Activated CD4-positive, alpha-beta T cell treated with anti-CD3 and anti-CD28 coated beads, Interleukin-2, amount 50 U/mL, for 16 hours (primary cell): ENCODE data around the gene COX7A2L.
"Not testable (repeated sequence)": the region's sequence is repeated elsewhere in the genome, so short reads cannot be mapped to it uniquely, and the experiment has no call there.

ENCODE experiments used
- DNase-seq: peaks from one replicate; pipeline ENCODE4 v3.0.0-alpha.2; 2020

Gene COX7A2L, protein sequence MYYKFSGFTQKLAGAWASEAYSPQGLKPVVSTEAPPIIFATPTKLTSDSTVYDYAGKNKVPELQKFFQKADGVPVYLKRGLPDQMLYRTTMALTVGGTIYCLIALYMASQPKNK

DNA sequence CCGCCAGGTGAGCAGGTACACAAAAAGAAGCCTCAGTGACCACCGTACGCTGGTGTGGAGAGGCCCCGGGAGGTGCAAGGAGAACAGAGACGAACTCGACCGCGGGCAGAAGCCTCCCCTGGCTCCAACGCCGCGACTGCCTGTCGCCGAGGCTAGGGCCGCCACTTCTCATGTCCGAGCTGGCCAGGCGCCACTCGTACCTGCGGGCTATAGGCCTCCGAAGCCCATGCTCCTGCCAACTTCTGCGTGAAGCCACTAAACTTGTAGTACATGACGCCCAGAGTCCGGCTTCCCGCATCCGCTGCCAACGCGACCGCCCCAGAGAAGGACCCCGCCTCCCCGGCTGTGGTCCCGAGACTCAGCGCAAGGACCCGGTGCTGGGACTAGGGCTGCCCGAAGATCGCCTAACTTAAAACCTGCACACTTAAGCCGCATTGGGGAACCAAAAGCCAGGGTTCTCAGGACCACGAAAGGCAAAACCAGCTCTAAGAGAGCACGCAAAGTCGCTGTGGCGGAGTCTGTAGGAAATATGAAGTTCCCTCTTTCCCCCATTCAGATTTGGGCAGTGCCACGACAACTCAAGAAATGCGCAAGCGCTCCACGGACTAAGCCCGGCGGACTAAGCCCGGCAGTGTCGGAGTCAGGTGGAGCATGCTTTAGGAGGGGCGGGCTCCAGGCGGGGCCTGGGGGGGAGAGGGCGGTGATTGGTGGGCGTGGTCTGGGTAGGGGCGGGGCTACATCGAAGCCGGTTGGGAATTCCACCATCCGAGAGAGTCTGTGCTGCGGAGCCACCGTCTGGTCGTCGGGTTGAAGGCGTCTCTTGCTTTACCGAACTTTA lies at the start of gene COX7A2L:
COX7A2L (minus strand) TSS at position 328 of the 838 bp plus-strand sequence; CDS start at position 272, 56 bp downstream.
- DNase-seq: peak; percentile 97

DNA sequence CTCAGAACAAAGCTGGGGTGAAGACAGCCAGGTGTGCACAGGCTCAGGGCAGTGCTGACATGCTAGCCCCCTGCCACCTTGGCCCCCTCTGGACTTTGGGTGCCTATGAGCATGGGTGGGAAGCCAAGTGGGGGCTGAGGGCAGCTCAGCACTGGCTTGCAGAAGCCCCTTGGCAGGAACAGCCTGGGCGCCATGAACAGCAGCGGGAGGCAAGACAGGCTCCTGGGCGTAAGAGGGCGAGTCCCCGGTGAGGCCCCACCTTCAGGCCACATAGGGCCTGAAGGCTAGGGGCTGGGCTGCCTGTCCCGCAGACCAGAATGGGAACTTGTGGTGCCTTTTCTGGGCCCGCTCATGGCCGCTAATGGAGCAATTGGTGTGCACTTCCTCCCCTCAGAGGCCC lies 47.0 kb upstream of the COX7A2L start:
- no peak for DNase-seq

DNA sequence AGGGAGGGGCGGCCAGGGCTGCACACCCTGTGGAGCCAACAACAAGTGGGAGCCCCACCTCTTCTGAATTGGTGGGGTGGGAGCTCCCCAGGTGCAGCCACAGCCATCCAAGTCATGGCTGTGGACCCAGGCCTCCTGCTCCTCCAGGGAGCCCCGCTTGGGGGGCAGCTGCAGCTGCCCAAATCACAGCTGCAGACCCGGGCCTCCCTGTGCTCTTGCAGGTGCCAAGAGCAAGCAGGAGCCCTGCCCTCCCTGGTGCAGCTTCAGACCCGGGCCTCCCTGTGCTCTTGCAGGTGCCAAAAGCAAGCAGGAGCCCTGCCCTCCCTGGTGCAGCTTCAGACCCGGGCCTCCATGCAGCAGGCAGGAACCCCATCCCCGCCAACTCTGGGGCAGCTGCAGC lies 46.5 kb upstream of the COX7A2L start:
- DNase-seq: no peak

DNA sequence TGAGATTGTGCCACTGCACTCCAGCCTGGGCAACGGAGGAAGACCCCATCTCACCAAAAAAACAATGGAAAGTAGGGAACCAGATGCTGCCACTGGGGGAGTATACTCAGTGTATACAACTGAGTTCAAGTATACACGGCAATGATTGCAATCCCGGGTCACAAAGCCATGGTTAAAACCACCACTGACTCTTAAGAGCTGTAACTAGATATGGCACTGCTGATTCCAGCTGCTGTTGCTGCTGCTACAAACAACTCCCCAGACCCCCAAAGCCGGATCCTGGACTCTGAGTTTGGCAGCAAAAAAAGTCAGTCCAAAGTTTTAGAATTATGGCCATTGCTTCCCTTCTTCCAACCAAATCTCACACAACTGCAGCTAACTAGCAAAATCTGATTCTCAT lies 43.7 kb upstream of the COX7A2L start:
- no peak for DNase-seq

DNA sequence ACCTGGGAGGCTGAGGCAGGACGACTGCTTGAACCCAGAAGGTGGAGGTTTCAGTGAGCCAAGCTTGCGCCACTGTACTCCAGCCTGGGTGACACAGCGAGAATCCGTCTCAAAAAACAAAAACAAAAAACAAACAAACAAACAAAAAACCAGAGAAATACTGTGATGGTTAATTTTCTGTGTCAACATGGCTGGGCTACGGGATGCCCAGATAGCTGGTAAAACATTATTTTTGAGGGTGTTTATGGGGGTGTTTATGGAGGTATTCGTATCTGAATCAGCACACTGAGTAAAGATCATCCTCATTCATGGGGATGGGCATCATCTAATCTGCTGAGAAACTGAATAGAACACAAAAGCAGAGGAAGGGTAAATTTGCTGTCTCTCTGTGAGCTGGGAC lies 40.8 kb upstream of the COX7A2L start:
- DNase-seq: no peak

DNA sequence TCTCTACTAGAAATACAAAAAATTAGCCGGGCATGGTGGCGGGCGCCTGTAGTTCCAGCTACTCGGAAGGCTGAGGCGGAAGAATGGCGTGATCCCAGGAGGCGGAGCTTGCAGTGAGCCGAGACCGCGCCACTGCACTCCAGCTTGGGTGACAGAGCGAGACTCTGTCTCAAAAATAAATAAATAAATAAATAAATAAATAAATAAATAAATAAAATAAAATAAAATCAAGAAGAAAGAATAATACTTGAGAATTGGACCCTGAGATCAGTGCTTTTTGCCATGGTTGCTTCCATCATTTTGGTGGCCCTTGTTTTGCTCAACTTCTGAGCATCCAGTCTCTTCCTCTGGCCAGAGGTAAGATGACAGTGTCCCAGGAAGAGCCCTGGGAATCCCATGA lies 37.0 kb upstream of the COX7A2L start:
- DNase-seq: not testable (repeated sequence)

DNA sequence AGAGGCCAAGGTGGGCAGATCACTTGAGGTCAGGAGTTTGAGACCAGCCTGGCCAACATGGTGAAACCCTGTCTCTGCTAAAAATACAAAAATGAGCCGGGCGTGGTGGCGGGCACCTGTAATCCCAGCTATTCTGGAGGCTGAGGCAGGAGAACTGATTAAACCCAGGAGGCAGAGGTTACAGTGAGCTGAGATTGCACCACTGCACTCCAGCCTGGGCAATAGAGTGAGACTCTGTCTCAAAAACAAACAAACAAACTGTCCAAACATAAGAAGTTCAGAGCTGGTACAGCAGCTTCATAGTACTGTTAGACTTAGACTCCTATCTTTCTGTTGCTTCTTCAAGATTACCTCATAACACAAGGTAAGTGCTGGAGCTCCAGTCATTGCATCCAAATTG lies 32.3 kb upstream of the COX7A2L start:
- not testable (repeated sequence) for DNase-seq

DNA sequence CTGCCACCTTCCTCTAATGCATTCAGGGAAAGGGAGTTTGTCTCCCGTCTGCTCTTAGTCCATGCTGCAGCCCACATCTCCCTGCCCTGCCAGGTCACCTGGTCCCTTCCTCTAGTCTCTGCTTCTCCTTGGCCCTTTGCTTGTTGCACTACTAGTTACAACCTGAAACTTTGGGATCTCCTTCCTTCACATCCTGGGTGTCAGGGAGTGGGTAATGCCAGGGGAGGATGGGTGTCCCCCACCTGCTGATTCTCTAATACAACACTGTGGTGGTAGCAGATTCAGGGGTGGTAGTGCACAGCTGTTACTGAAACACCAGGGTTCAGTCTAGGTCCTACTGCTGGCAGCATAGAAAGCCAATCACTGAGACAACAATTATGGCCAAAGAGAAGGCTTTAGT lies 31.2 kb upstream of the COX7A2L start:
- DNase-seq: no peak

DNA sequence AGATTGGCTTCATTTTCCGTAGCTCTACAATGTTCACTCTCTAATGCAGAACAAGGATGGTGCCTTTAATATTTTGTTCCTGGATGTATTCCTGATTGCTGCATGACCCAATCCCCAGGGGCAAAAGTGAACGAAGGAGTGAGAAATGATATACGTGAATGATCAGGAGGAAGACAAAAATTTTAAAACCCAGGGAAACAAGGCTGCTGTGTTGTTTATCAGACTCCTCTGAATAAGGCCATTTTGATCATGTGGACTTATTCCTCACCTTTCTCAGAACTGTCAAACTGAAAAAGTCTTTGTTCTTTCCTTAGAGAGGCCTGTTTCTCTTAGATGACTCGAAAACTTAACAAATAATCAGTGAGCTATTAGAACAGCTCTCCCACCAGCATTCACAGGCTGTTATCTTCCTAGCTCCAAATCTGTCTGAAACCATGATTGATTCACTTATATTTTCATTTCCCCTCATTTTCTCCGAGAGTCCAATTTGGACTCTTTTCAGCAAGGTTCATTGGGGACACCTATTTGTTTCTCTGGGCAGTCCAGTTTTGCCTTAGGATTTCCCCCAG lies 29.5 kb upstream of the COX7A2L start:
- DNase-seq: no peak

DNA sequence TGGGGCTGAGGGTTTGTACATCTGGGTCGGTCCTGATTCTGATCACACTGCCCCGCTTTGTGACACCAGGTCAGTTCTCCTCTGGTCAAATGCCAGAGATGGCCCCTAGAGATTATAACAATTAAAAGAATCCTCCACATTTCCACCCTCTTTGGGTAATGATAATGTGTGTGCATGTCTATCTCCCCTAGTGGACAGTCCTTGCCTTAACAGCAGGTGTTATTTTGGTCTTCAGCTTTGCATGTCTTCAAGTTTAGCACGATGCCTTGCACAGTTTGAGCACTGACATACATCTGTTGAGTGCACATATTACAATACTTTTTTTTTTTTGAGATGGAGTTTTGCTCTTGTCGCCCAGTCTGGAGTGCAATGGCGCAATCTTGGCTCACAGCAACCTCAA lies 25.7 kb upstream of the COX7A2L start:
- peak; percentile 11 for DNase-seq

DNA sequence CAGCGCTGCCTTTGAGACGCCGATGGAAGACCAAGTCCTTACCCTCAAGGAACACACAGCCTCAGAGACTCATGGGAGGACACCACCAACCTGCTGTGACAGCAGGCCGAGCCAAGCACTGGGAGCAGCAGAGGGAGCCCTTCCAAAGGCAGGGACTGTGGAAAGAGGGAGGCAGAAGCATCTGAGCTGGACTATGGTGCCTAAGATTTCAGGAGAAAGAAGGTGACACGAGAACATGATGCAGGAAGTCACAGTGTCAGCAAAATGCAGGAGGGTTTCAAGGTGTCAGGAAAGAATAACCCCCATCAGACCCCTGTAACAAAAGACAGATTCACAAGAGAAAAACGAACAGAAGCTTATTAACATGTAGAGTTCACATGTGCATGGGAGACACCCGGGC lies 24.2 kb upstream of the COX7A2L start:
- no peak for DNase-seq

DNA sequence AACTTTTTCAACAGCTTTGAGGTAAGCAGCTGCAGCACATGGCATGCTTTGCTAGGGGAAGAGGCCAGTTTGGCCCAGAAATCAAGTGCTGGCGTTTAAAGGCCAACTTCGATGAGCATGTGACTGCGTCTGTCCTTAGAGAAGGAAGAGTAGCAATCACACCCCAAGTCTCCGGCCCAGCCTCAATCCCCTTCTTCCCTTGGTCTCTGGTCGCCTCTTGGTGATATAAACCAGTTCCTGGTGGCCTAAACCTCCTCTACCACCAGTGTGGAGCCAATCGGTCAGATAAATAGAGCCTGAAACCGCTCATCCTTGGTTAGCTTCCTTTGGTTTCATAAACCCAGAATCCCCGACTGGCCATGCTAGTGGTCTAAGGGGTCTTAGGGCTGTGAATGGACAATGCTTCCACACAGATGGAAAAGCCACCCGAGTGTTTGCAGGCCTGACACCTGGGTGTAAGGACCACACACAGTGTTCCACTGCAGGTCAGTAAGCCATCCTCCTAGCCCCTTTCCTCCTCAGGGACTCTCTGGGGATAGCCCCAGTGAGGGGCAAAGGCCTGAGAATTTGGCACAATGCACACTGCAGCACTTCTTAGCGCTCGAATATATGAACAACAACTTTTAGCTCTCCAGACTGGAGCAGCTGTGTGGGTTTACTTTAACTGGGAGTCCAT lies 23.0 kb upstream of the COX7A2L start:
- DNase-seq: no peak

DNA sequence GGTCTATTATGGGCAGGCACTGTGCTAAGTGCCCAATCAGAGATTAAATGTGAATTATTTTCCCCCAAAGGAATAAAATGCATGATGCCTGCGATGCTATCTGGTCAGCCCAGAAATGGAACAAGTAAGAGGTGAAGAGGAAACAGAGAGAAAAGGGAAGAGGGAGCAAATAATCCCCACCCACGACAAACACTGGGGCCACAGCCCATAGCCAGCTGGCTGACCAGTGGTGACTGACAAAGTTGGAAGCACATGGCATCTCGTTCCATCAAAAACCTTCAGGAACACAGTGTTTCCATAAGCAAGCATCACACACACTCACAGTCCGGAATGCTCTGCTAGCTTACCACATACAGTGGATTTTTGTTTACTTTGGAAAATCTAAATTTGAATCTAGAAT lies 21.1 kb upstream of the COX7A2L start:
- DNase-seq: no peak

DNA sequence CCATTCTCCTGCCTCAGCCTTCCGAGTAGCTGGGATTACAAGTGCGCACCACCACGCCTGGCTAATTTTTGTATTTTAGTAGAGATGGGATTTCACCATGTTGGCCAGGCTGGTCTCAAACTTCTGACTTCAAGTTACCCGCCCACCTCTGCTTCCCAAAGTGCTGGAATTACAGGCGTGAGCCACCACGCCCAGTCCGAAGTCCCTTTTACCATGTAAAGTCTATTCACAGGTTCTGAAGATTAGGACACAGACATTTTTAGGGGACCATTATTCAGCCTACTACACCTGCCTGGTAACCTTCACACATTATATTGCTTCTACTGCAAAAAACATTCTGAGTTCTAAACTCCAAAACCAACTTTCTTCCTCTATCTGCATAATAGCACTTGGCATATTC lies 19.0 kb upstream of the COX7A2L start:
- not testable (repeated sequence) for DNase-seq

DNA sequence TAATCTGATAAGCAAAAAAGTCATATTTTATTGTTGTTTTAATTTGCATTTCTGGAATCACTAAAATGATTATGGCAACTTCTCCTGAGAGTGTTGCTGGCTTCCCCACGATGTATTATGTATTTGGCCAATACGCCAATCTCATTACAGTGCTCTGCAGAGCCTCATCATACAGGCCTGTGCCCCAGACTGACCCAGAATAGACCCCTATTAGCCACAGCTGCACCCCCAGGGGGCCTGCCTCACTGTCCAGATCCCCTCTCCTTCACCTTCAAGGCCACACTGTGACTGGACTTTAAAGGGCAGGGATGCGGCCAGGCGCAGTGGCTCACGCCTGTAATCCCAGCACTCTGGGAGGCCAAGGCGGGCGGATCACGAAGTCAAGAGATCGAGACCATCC lies 17.4 kb upstream of the COX7A2L start:
- DNase-seq: no peak

DNA sequence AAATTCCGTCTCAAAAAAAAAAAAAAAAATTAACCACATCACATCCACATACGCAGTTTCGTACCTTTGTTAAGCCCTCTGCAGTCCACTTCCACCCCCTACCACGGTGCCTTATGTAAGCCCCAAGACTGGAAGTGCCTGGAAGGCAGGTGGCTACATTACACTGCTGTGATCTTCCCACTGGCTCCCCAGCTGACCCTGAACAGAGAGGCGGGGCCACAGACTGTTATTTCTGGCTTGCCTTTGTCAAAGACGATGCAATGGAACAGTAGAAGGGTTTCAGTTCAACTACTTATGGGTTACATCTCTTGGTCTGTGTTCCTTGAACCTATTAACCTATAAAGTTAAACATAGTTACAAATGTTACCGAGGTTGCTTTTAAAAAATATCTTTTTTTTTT lies 15.7 kb upstream of the COX7A2L start:
- DNase-seq: no peak

DNA sequence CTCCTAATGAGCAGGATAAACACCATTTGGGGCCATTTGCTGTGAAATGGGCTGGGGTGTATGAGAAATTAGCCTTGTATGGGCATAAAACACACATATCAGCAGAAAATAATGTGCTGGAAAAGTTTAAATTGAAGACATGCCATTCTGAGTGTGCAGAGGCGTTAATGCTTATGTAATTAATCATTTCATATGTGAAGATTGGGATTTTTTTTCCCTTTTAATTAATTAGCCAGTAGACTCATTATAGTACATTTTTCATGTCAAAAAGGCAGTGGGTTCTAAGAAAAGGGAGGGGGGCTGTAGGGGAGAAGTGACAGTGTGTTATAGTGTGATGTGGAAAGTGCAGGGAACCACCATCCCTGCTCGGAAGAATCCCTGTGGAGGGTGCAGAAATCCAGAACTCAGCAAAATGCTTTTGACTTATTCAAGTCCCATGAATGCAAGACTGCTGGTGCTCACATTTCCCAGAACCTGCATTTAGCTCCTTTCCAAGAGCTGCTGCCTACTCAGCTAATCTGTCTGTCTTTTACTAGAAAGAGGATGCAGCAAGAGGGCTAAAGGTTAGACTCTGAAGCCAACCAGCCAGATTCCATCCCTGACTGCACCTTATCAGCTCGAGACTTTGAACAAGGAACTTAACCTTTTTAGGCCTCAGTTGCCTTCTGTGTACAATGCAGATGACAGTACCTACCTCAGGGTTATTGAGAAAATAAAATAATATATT lies 11.6 kb upstream of the COX7A2L start:
- no peak for DNase-seq

DNA sequence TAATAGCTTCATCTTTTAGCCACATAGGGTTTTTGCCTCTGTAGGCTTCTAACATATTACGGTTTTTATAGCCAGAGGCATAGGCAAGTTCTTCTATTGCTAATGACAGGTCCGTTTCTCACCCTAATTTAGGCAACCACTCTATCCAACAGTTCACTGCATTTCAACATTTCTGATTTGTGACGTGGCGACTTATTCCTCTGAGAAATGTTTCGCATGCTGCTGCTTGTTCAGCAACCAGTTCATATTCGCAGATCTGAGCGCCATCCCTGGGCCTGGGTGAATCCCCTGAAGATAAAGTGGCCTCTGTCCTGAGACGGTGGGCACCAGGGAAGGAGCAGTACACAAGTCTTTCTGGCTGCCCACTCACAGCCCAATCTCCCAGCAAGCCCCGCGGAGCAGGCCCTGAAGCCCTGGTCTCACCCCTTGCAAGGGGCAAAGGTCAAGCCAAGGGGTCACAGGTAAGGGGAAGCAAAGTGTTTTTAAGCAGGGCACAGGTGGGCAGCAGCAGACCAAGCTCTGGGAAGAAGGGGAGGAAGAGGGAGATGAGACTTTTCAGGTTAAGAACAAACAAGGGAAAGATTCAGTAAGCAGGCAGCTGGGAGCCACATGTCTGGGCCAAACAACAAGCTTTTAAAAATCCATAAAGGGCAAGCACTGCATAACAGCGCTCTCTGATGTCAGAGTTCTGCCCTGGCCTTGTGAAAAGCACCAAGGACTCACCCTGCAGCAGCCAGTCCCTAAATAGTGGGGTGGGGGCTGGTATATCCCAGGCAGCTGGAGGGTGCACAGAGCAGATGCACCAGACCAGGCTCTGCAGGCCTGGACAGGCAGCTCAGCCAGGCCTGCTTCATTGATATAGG lies 10.8 kb upstream of the COX7A2L start:
- DNase-seq: no peak

DNA sequence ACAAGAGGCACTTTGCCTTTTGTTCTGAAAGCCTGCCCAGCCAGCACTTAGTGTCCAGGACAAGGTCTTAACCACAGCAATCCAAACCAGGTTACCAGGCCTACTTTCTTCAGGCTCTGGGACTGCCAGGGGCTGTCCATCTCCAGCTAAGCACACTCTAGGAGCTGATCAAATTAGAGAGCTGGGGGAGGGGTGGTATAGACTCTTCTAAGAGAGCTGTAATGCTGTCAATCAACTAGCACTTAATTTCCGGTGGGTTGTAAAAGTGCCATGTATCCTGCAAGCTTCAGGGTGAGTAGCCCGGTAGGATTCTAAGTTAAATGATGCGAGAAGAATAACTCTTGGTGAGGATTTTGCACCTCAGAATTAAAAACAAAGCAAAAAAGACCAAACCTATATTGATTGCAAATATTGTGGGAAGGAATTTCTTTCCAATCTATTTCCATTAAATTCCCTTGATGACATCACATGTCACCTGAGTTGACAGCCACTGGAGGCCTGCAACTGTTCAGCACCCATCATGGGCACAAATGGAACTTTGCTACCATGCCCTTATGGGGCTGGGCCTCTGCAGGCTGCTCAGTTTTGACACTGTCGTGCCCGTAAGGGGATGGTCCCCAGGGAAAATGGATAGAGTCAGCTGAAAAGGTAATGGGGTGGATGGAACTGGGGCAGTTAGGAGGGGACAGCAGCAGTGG lies 8.7 kb upstream of the COX7A2L start:
- no peak for DNase-seq

DNA sequence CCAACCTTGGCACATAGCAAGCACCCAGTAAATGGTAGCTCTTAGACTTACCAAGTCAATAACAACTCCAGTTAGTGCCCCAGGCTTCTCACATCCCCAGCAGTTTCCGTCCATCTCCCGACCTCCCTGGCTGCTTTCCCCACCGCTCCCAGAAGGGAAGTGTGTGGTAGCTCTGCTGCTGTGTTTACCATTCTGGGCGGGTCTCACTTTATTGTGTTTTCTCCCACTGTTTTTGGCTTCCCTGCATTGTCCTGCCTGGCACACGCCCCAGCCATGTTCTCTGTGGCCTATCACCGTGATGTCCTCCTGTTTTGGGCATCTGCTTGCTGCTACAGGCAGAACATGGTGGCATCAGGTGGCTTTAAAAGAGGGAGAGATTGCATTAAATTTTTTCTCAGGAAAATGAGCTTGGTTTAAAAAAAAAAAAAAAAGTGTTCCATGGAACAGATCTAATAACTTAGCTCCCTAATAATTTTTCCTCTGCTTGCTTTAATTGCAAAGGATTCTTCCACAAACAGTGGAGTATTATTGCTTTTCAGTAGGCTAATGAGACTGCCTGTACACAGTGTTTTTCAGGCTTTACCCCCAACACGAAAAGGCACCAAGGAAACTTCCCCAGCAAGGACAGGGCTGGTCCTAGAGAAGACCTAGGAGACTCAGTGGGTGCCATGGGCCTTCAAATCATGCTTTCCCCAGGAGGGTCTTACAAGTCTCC lies 8.0 kb upstream of the COX7A2L start:
- no peak for DNase-seq

DNA sequence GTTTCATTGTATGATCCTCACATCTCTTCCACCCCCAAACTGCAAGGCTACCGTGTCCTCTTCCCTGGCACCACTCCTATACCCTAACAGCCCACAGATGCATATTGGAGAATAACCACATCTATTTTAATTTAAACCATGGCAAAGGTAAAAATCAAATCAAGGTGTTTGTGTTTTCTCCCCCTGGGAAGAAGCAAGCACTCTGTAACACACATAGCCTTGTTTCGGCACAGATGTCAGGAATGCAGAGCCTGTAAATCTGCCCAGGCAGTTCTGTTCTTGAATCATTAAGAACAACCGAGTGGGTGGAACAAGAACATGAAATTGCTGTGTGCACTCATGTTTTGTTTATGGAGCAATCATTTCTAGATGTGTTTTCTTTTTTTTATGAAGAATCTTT lies 6.8 kb upstream of the COX7A2L start:
- no peak for DNase-seq
